Measurements from ENCODE around the gene ZNF296.

- TF ChIP-seq CTCF (optimal IDR thresholded peaks at IDR 0.05 in 1 of 3, IDR thresholded peaks at IDR 0.05 in 1 of 3, conservative IDR thresholded peaks at IDR 0.05 in 1 of 3; ENCODE audit: extremely low read depth in 1 of 3, insufficient read depth in 2 of 3, low read length in 3 of 3) (no peak), EZH2 (IDR thresholded peaks at IDR 0.05; ENCODE audit: low read length) (no peak)
Observed at GRCh38 chr19:45056831-45057230, 19.4 kb downstream of the ZNF296 start.

Measured in keratinocyte (primary cell).